Frontal cortex (tissue), 4 donors: ENCODE data around the gene FDPS. TPM values are rescaled to one million over a fixed set of nuclear protein-coding genes. Genes with fewer than 3 reads are reported as not detected.
"Not testable (repeated sequence)": the region's sequence is repeated elsewhere in the genome, so short reads cannot be mapped to it uniquely, and the experiment has no call there.

Source experiments
- DNase-seq, 2 donors: peaks; one replicate each; pipeline ENCODE4 v3.0.0; 2012; ENCODE audit warnings: low spot score in 2 of 2
- FAIRE-seq: peaks from 2 replicates; lab custom pipeline; 2012; peaks lifted over from hg19 to GRCh38; lab: Jason Lieb, UNC
- total RNA-seq: library from RNA; depleted of rRNA; stranded (reverse); fragments of >200 nt; gene quantifications from one replicate; pipeline ENCODE4 v1.2.3, GENCODE V29; 2014
- donor health status: control.
- donor health status: control.
- donor health status: control.

Gene FDPS
- total RNA-seq, 1 donor from 2014 or later = 132 TPM

GRCh38 chr1:155313261-155313660, 4.6 kb downstream of the FDPS start:
- no peak for DNase-seq
- no peak for FAIRE-seq

- FAIRE-seq (no peak), DNase-seq (no peak)
Observed at GRCh38 chr1:155316922-155317321, 8.3 kb downstream of the FDPS start.

GRCh38 chr1:155318082-155318481, 9.4 kb downstream of the FDPS start:
- FAIRE-seq = no peak

GRCh38 chr1:155319536-155319935, 10.9 kb downstream of the FDPS start:
- DNase-seq (no peak), FAIRE-seq (no peak)

More at GRCh38 chr1:155318082-155318481, 9.4 kb downstream of the FDPS start:
- no peak for DNase-seq

GRCh38 chr1:155320252-155320651, 11.6 kb downstream of the FDPS start:
- FAIRE-seq = no peak

GRCh38 chr1:155320661-155321617, 12.3 kb downstream of the FDPS start, which contains the start of gene RUSC1:
Gene RUSC1 (plus strand): TSS chr1:155320894. CDS start chr1:155321774, 880 bp downstream.
- FAIRE-seq = no peak
- peak; percentile 67 to 83 for DNase-seq

More at GRCh38 chr1:155320252-155320651, 11.6 kb downstream of the FDPS start:
- no peak for DNase-seq

GRCh38 chr1:155321639-155322503, 13.2 kb downstream of the FDPS start:
- FAIRE-seq (no peak), DNase-seq (no peak)

- FAIRE-seq (no peak), DNase-seq (peak in 1 of 2 donors; percentile 62)
Observed at GRCh38 chr1:155322571-155322952, 13.9 kb downstream of the FDPS start.

GRCh38 chr1:155322953-155323728, 14.5 kb downstream of the FDPS start:
- no peak for FAIRE-seq
- DNase-seq = peak; percentile 83 to 87

GRCh38 chr1:155323729-155324036, 15.0 kb downstream of the FDPS start:
- no peak for FAIRE-seq

GRCh38 chr1:155324037-155324716, 15.5 kb downstream of the FDPS start:
- peak; percentile 94 to 95 for DNase-seq
- no peak for FAIRE-seq

More at GRCh38 chr1:155323729-155324036, 15.0 kb downstream of the FDPS start:
- DNase-seq = peak; percentile 72 to 82

- no peak for FAIRE-seq
- peak in 1 of 2 donors; percentile 56 for DNase-seq
Observed at GRCh38 chr1:155324717-155325602, 16.3 kb downstream of the FDPS start.

GRCh38 chr1:155325603-155325893, 16.9 kb downstream of the FDPS start:
- DNase-seq (no peak), FAIRE-seq (no peak)

GRCh38 chr1:155326020-155326526, 17.4 kb downstream of the FDPS start:
- FAIRE-seq (no peak), DNase-seq (no peak)

- FAIRE-seq = no peak
Observed at GRCh38 chr1:155326631-155327037, 18.0 kb downstream of the FDPS start.

GRCh38 chr1:155327981-155328380, 19.3 kb downstream of the FDPS start:
- FAIRE-seq = no peak
- no peak for DNase-seq

More at GRCh38 chr1:155326631-155327037, 18.0 kb downstream of the FDPS start:
- DNase-seq = no peak

- not testable (repeated sequence) for FAIRE-seq
Observed at GRCh38 chr1:155328856-155329255, 20.2 kb downstream of the FDPS start.

GRCh38 chr1:155329980-155330598, 21.4 kb downstream of the FDPS start:
- DNase-seq (no peak), FAIRE-seq (no peak)

More at GRCh38 chr1:155328856-155329255, 20.2 kb downstream of the FDPS start:
- DNase-seq = not testable (repeated sequence)
